ENCODE measurements around the gene CAPN7. TPM values are rescaled to one million over a fixed set of nuclear protein-coding genes. Genes with fewer than 3 reads are reported as not detected.
A peak's percentile ranks its signal among the peaks of the same experiment; 100 is the strongest.

CAPN7 gene
- total RNA-seq, 5 donors from 2014 or later (not counting 1 experiment from before 2014, with no cell fraction given): 62.2 to 82.5 (median 74.6) TPM

DNA sequence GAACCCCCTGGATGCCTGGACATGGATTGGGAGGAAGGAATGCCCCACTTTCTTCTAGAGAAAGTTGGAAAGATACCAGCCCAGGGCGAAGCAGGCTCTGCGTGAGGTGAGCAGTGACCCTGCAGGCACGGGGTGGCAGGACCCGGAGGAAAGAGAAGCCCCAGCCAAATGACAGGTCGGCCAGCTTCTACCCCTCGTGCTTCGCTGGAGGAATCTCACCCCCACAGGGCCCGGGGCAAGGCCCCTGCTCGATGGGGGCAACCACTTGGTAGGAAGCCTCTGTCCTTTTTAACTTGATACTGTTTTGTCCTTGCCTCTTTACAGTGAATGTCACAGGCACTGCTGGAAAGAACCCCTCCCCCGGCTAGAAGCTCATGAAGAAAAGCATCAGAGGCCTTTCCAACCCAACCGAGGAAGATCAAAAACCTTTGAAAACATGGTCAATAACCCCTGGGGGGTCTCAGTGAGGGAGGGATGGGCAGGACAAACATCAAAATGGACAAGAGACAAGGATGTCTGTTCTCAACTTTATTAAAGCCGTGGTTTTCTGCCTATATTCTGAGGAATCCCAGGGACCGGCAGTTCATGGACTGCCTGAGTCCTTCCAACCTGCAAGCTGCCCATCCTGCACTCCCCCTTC is 71.9 kb downstream of the CAPN7 start:
- DNase-seq (no peak), ATAC-seq (replicated peaks in 1 of 4) (no peak)
- Mint-ChIP-seq H3K36me3 (peaks cover 24% of the 10 kb centered on the region), H3K4me1 (peaks cover 68 to 97% (median 75%) of the 10 kb centered on the region in 3 donors), H3K4me3 (no peak overlapping the region), H3K27me3 (no peaks in the 10 kb centered on the region), H3K9me3 (no peaks in the 10 kb centered on the region), H3K27ac (peak overlapping the region in 1 of 2 donors; percentile 28)
- H3K4me3 ChIP-seq (ENCODE audit: control insufficient read depth in 1 of 2, extremely low read depth in 1 of 2, low read length in 1 of 2): no peak overlapping the region
- 96% methylated on average over 11 of the region's 13 CpGs for WGBS (ENCODE audit: insufficient coverage)
- H3K4me1 ChIP-seq (ENCODE audit: control insufficient read depth in 1 of 2, extremely low read depth in 1 of 2, insufficient read depth in 2 of 2, low read length in 2 of 2): peaks cover under 1 to 70% of the 10 kb centered on the region in 2 experiments
- H3K36me3 ChIP-seq (ENCODE audit: control insufficient read depth in 2 of 2, extremely low read depth in 1 of 2, insufficient read depth in 1 of 2, low read length in 1 of 2): peaks cover 3 to 8% of the 10 kb centered on the region in 2 donors
- H3K27ac ChIP-seq (ENCODE audit: low read length): no peak overlapping the region
- ChIA-PET CTCF (no interaction called here), POLR2A (no interaction called here)
- no peaks in the 10 kb centered on the region for H3K9me3 ChIP-seq
- H3K27me3 ChIP-seq (replicated peaks in 1 of 2; ENCODE audit: control insufficient read depth in 2 of 2, extremely low read depth in 1 of 2, insufficient read depth in 2 of 2, low read length in 1 of 2): no peaks in the 10 kb centered on the region

DNA sequence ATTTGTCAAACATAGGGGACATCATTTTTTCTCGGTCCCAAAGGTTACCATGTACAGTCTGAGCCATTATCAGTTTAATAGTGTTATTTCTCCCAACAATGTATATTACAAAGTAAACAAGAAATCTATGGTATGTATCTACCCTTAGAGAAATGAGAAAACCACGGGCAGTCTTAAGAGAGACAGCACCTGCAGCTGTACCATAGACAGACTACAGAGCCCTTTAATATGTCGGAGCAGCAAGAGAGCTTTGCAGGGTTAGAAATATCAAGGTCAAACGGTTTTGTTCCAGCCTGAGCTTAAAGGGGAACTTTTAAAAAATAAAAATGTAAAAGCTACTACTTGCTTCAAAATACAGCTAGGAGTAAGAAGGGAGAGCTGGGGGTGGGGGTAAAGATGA is 73.2 kb downstream of the CAPN7 start:
- H3K27me3 Mint-ChIP-seq: no peaks in the 10 kb centered on the region
- WGBS (ENCODE audit: insufficient coverage): no CpG with 5 or more reads among the region's 4 CpGs
- H3K4me3 ChIP-seq (ENCODE audit: control insufficient read depth in 1 of 2, extremely low read depth in 1 of 2, low read length in 1 of 2): no peak overlapping the region
- DNase-seq (no peak), ATAC-seq (replicated peaks in 1 of 4) (no peak)
- ChIA-PET CTCF (interaction anchor here in 1 of 2 donors (1.0 kb wide), 1 partner anchor 121 kb away, joined by 3 read pairs; no protein-coding TSS in a partner anchor), POLR2A (no interaction called here)
- peaks cover 0 to 71% of the 10 kb centered on the region in 2 experiments for H3K4me1 ChIP-seq (ENCODE audit: control insufficient read depth in 1 of 2, extremely low read depth in 1 of 2, insufficient read depth in 2 of 2, low read length in 2 of 2)
- H3K36me3 Mint-ChIP-seq: peaks cover 22% of the 10 kb centered on the region
- H3K27me3 ChIP-seq (replicated peaks in 1 of 2; ENCODE audit: control insufficient read depth in 2 of 2, extremely low read depth in 1 of 2, insufficient read depth in 2 of 2, low read length in 1 of 2): no peaks in the 10 kb centered on the region
- H3K36me3 ChIP-seq (ENCODE audit: control insufficient read depth in 2 of 2, extremely low read depth in 1 of 2, insufficient read depth in 1 of 2, low read length in 1 of 2): peaks cover 3 to 8% of the 10 kb centered on the region in 2 donors
- H3K27ac Mint-ChIP-seq: no peak overlapping the region
- peaks cover 66 to 97% (median 73%) of the 10 kb centered on the region in 3 donors for H3K4me1 Mint-ChIP-seq
- H3K9me3 Mint-ChIP-seq: no peaks in the 10 kb centered on the region
- H3K4me3 Mint-ChIP-seq: no peak overlapping the region
- H3K9me3 ChIP-seq: no peaks in the 10 kb centered on the region
- no peak overlapping the region for H3K27ac ChIP-seq (ENCODE audit: low read length)

DNA sequence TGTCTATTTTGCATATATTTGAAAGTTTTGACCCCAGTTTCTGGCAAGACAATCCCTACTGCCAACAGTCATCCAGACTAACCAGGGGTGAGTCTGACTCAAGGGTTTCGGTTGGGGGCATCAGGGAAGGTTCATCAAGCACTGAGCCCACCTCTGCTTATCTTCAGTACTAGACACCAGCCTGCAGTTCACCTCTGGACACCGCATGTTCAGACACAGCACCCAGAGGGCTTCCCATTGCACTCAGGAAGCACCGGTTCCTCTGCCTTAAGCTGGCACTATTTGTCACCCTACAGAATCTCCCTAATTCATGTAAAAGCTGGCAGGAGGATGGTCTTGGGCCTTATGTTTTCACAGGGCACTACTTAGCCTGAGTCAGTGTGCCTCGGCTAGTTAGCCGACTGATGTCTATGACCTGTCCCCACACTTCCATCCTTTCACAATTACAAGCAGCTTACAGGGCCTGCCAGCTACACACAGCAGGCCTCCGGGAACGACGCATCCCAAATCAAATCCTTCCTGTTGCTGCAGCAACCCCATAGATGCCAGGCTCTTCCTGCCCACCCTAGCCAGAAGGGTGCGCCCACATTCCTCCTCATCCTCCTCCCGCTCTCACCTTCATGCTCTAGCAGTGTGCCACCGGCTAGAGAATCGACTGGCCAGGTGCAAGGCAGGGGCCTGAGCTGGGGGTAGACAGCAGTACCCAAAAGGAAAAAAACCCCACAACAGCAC is 73.8 kb downstream of the CAPN7 start:
- peak overlapping the region in 1 of 2 donors; percentile 51 for H3K27ac Mint-ChIP-seq
- peak overlapping the region in 1 of 3 donors; percentile 53 for H3K4me3 Mint-ChIP-seq
- no peak for DNase-seq
- no peak overlapping the region for H3K4me3 ChIP-seq (ENCODE audit: control insufficient read depth in 1 of 2, extremely low read depth in 1 of 2, low read length in 1 of 2)
- peaks cover 3 to 10% of the 10 kb centered on the region in 2 donors for H3K36me3 ChIP-seq (ENCODE audit: control insufficient read depth in 2 of 2, extremely low read depth in 1 of 2, insufficient read depth in 1 of 2, low read length in 1 of 2)
- ChIA-PET CTCF (interaction anchor here in 1 of 2 donors (0.6 to 1.0 kb wide), 2 partner anchors 25 to 121 kb away, joined by 3 to 5 read pairs; no protein-coding TSS in a partner anchor), POLR2A (no interaction called here)
- H3K9me3 Mint-ChIP-seq: no peaks in the 10 kb centered on the region
- no peaks in the 10 kb centered on the region for H3K27me3 ChIP-seq (replicated peaks in 1 of 2; ENCODE audit: control insufficient read depth in 2 of 2, extremely low read depth in 1 of 2, insufficient read depth in 2 of 2, low read length in 1 of 2)
- peaks cover 65 to 97% (median 73%) of the 10 kb centered on the region in 3 donors for H3K4me1 Mint-ChIP-seq
- H3K27ac ChIP-seq (ENCODE audit: low read length): no peak overlapping the region
- H3K36me3 Mint-ChIP-seq: peaks cover 18% of the 10 kb centered on the region
- no peaks in the 10 kb centered on the region for H3K27me3 Mint-ChIP-seq
- 97% methylated on average over 11 of the region's 12 CpGs for WGBS (ENCODE audit: insufficient coverage)
- no peak for ATAC-seq (replicated peaks in 1 of 4)
- H3K9me3 ChIP-seq: no peaks in the 10 kb centered on the region
- peaks cover 0 to 71% of the 10 kb centered on the region in 2 experiments for H3K4me1 ChIP-seq (ENCODE audit: control insufficient read depth in 1 of 2, extremely low read depth in 1 of 2, insufficient read depth in 2 of 2, low read length in 2 of 2)

DNA sequence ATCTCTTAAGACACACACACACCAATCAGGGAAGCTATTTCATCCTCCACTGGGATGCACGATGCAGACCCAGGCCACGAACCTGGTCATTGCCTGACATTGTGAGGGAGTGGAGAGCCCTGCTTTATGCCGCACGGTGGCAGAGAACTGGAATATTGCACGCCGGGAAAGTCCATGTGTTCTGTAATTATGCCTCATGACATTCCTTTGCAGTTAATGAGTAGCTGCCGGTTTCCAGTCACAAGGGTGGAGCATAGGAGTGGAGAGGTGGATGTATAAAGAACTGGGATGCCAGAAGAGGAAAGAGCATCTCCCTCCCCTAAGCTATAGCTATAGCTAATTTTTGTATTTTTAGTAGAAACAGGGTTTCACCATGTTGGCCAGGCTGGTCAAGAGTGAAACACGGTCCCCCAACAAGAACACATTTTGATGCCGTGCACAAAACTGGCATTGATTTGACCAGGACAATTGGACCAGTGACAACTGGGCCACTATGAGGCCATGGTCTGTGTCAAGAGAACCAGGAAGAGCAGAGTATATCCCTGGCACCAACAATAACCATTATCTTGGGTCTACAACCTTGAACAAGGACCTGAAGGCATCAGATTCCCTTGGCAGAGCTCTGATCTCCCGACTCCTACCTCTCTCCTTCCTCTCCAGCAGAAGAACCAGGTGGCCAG is 74.9 kb downstream of the CAPN7 start:
- ChIA-PET POLR2A (no interaction called here), CTCF (interaction anchor here (0.6 to 1.5 kb wide), 3 partner anchors 13 to 52 kb away, joined by 3 to 5 read pairs (median 3); partner anchors contain the start of gene SH3BP5 (in 1 of the 2))
- no peaks in the 10 kb centered on the region for H3K9me3 Mint-ChIP-seq
- H3K27me3 Mint-ChIP-seq: no peaks in the 10 kb centered on the region
- ATAC-seq (replicated peaks in 1 of 4): no peak
- H3K4me3 ChIP-seq (ENCODE audit: control insufficient read depth in 1 of 2, extremely low read depth in 1 of 2, low read length in 1 of 2): no peak overlapping the region
- 98% methylated on average over 7 of the region's 10 CpGs for WGBS (ENCODE audit: insufficient coverage)
- H3K4me3 Mint-ChIP-seq: peak overlapping the region in 1 of 3 donors; percentile 53
- H3K4me1 Mint-ChIP-seq: peaks cover 65 to 98% (median 68%) of the 10 kb centered on the region in 3 donors
- peaks cover 22% of the 10 kb centered on the region for H3K36me3 Mint-ChIP-seq
- no peak for DNase-seq
- H3K4me1 ChIP-seq (ENCODE audit: control insufficient read depth in 1 of 2, extremely low read depth in 1 of 2, insufficient read depth in 2 of 2, low read length in 2 of 2): peaks cover 0 to 72% of the 10 kb centered on the region in 2 experiments
- H3K27ac Mint-ChIP-seq: no peak overlapping the region
- no peak overlapping the region for H3K27ac ChIP-seq (ENCODE audit: low read length)
- no peaks in the 10 kb centered on the region for H3K27me3 ChIP-seq (replicated peaks in 1 of 2; ENCODE audit: control insufficient read depth in 2 of 2, extremely low read depth in 1 of 2, insufficient read depth in 2 of 2, low read length in 1 of 2)
- H3K36me3 ChIP-seq (ENCODE audit: control insufficient read depth in 2 of 2, extremely low read depth in 1 of 2, insufficient read depth in 1 of 2, low read length in 1 of 2): peaks cover 3 to 20% of the 10 kb centered on the region in 2 donors
- no peaks in the 10 kb centered on the region for H3K9me3 ChIP-seq

- H3K36me3 Mint-ChIP-seq: peaks cover 22% of the 10 kb centered on the region
- Histone ChIP-seq H3K27ac (ENCODE audit: low read length) (no peak overlapping the region), H3K27me3 (replicated peaks in 1 of 2; ENCODE audit: control insufficient read depth in 2 of 2, extremely low read depth in 1 of 2, insufficient read depth in 2 of 2, low read length in 1 of 2) (no peaks in the 10 kb centered on the region), H3K9me3 (no peaks in the 10 kb centered on the region), H3K4me3 (ENCODE audit: control insufficient read depth in 1 of 2, extremely low read depth in 1 of 2, low read length in 1 of 2) (no peak overlapping the region), H3K4me1 (ENCODE audit: control insufficient read depth in 1 of 2, extremely low read depth in 1 of 2, insufficient read depth in 2 of 2, low read length in 2 of 2) (peaks cover 0 to 70% of the 10 kb centered on the region in 2 experiments), H3K36me3 (ENCODE audit: control insufficient read depth in 2 of 2, extremely low read depth in 1 of 2, insufficient read depth in 1 of 2, low read length in 1 of 2) (peaks cover 3 to 25% of the 10 kb centered on the region in 2 donors)
- no peak overlapping the region for H3K27ac Mint-ChIP-seq
- ChIA-PET POLR2A (no interaction called here), CTCF (interaction anchor here in 1 of 2 donors (1.5 kb wide), 1 partner anchor 14 kb away, joined by 5 read pairs; no protein-coding TSS in a partner anchor)
- no peaks in the 10 kb centered on the region for H3K9me3 Mint-ChIP-seq
- no peak for ATAC-seq (replicated peaks in 1 of 4)
- H3K4me3 Mint-ChIP-seq: no peak overlapping the region
- H3K27me3 Mint-ChIP-seq: no peaks in the 10 kb centered on the region
- 97% methylated on average over 9 of the region's 9 CpGs for WGBS (ENCODE audit: insufficient coverage)
- peaks cover 61 to 97% (median 66%) of the 10 kb centered on the region in 3 donors for H3K4me1 Mint-ChIP-seq
- no peak for DNase-seq
Observed at GRCh38 chr3:15281817-15282216, 75.8 kb downstream of the CAPN7 start.

DNA sequence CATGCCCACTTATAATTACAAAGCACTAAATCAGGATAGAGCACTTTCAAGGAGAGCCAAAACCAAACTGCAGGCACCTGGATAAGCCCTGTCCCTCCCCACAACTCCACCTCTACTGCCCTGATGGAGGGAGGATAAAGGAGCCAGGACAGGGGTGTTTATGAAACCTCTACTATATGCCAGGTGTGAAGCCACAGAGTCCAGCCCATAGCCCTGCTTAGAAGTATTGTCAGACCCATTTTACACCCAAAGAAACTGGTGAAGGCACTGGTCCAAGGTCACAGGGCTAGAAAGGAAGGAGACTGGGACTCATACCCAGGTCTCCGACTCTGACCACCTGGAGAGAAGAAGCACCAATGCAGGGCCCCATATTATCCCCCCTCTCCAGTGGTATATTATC is 77.7 kb downstream of the CAPN7 start:
- no peak overlapping the region for H3K4me3 Mint-ChIP-seq
- Histone ChIP-seq H3K36me3 (ENCODE audit: control insufficient read depth in 2 of 2, extremely low read depth in 1 of 2, insufficient read depth in 1 of 2, low read length in 1 of 2) (peaks cover 3 to 27% of the 10 kb centered on the region in 2 donors), H3K27me3 (replicated peaks in 1 of 2; ENCODE audit: control insufficient read depth in 2 of 2, extremely low read depth in 1 of 2, insufficient read depth in 2 of 2, low read length in 1 of 2) (no peaks in the 10 kb centered on the region), H3K9me3 (no peaks in the 10 kb centered on the region), H3K4me1 (ENCODE audit: control insufficient read depth in 1 of 2, extremely low read depth in 1 of 2, insufficient read depth in 2 of 2, low read length in 2 of 2) (peaks cover 0 to 69% of the 10 kb centered on the region in 2 experiments), H3K27ac (ENCODE audit: low read length) (no peak overlapping the region), H3K4me3 (ENCODE audit: control insufficient read depth in 1 of 2, extremely low read depth in 1 of 2, low read length in 1 of 2) (no peak overlapping the region)
- ChIA-PET POLR2A (interaction anchor here in 1 of 2 donors (0.6 to 1.6 kb wide), 2 partner anchors 24 to 46 kb away, joined by 3 to 5 read pairs; no protein-coding TSS in a partner anchor), CTCF (interaction anchor here in 1 of 2 donors (0.5 kb wide), 1 partner anchor 49 kb away, joined by 3 read pairs; no protein-coding TSS in a partner anchor)
- H3K36me3 Mint-ChIP-seq: peaks cover 28% of the 10 kb centered on the region
- H3K9me3 Mint-ChIP-seq: no peaks in the 10 kb centered on the region
- DNase-seq (no peak), ATAC-seq (replicated peaks in 1 of 4) (no peak)
- peaks cover 69 to 97% (median 75%) of the 10 kb centered on the region in 3 donors for H3K4me1 Mint-ChIP-seq
- no CpG with 5 or more reads among the region's 1 CpG for WGBS (ENCODE audit: insufficient coverage)
- peak overlapping the region; percentile 60 to 76 for H3K27ac Mint-ChIP-seq
- H3K27me3 Mint-ChIP-seq: no peaks in the 10 kb centered on the region

Data from T-cell (primary cell).